ENCODE measurements around the gene SSTR3.

The SSTR3 gene

GRCh38 chr22:37167176-37167980 lies 44.9 kb downstream of the SSTR3 start:
- DNase-seq (ENCODE audit: extremely low read depth, low read depth): no peak
- no peak for TF ChIP-seq CTCF (IDR thresholded peaks at IDR 0.05; ENCODE audit: low read depth, low read length)

GRCh38 chr22:37166675-37167066 lies 45.6 kb downstream of the SSTR3 start:
- TF ChIP-seq CTCF (IDR thresholded peaks at IDR 0.05; ENCODE audit: low read depth, low read length): peak; percentile 94
- peak; percentile 49 for DNase-seq (ENCODE audit: extremely low read depth, low read depth)

GRCh38 chr22:37165940-37166674 lies 46.2 kb downstream of the SSTR3 start:
- DNase-seq (ENCODE audit: extremely low read depth, low read depth): no peak
- no peak for TF ChIP-seq CTCF (IDR thresholded peaks at IDR 0.05; ENCODE audit: low read depth, low read length)

- no peak for DNase-seq (ENCODE audit: extremely low read depth, low read depth)
- TF ChIP-seq CTCF (IDR thresholded peaks at IDR 0.05; ENCODE audit: low read depth, low read length): no peak
Observed at GRCh38 chr22:37165066-37165465, 47.2 kb downstream of the SSTR3 start.

- no peak for DNase-seq (ENCODE audit: extremely low read depth, low read depth)
- no peak for TF ChIP-seq CTCF (IDR thresholded peaks at IDR 0.05; ENCODE audit: low read depth, low read length)
Observed at GRCh38 chr22:37164505-37164887, 47.8 kb downstream of the SSTR3 start.

GRCh38 chr22:37163575-37164504 lies 48.4 kb downstream of the SSTR3 start:
- DNase-seq (ENCODE audit: extremely low read depth, low read depth): no peak
- no peak for TF ChIP-seq CTCF (IDR thresholded peaks at IDR 0.05; ENCODE audit: low read depth, low read length)
